ENCODE measurements around the gene MSI2. TPM values are rescaled to one million over a fixed set of nuclear protein-coding genes. Genes with fewer than 3 reads are reported as not detected.

MSI2 gene
- total RNA-seq, 6 experiments from 2014 or later = 12.0 to 22.6 (median 19.4) TPM

GRCh38 chr17:57645950-57646665 is 389.8 kb downstream of the MSI2 start:
- Histone ChIP-seq H3K27ac (no peak overlapping the region), H3K4me1 (no peaks in the 10 kb centered on the region), H3K4me3 (no peak overlapping the region), H3K9me3 (no peaks in the 10 kb centered on the region), H3K27me3 (no peaks in the 10 kb centered on the region), H3K36me3 (no peaks in the 10 kb centered on the region)
- 90% methylated on average over 3 of the region's 6 CpGs for WGBS (ENCODE audit: insufficient coverage, low coverage, low lambda C conversion rate, missing lambda C conversion rate)
- ATAC-seq = no peak
- no peak for DNase-seq
- intact Hi-C loops (cut with DNase I) = no loop called here
- TF ChIP-seq CTCF (IDR thresholded peaks at IDR 0.05) = no peak
- TF ChIP-seq POLR2A (IDR thresholded peaks at IDR 0.05) = no peak

- Histone ChIP-seq H3K9me3 (no peaks in the 10 kb centered on the region), H3K27ac (no peak overlapping the region), H3K27me3 (no peaks in the 10 kb centered on the region), H3K4me3 (no peak overlapping the region), H3K4me1 (no peaks in the 10 kb centered on the region), H3K36me3 (no peaks in the 10 kb centered on the region)
- TF ChIP-seq POLR2A (IDR thresholded peaks at IDR 0.05) = no peak
- TF ChIP-seq CTCF (IDR thresholded peaks at IDR 0.05) = no peak
- no peak for ATAC-seq
- no CpG with 5 or more reads among the region's 5 CpGs for whole genome bisulfite sequencing (ENCODE audit: insufficient coverage, low coverage, low lambda C conversion rate, missing lambda C conversion rate)
- intact Hi-C loops (cut with DNase I) = no loop called here
- no peak for DNase-seq
Observed at GRCh38 chr17:57648720-57649119, 392.4 kb downstream of the MSI2 start.

- WGBS (ENCODE audit: insufficient coverage, low coverage, low lambda C conversion rate, missing lambda C conversion rate) = 97% methylated on average over 3 of the region's 3 CpGs
Observed at GRCh38 chr17:57649191-57649590, 392.9 kb downstream of the MSI2 start.

GRCh38 chr17:57649731-57650484 is 393.6 kb downstream of the MSI2 start:
- WGBS (ENCODE audit: insufficient coverage, low coverage, low lambda C conversion rate, missing lambda C conversion rate) = 89% methylated on average over 5 of the region's 8 CpGs
- no peaks in the 10 kb centered on the region for H3K4me1 ChIP-seq
- DNase-seq = no peak
- H3K9me3 ChIP-seq = no peaks in the 10 kb centered on the region
- no peak overlapping the region for H3K27ac ChIP-seq
- no peak for ATAC-seq
- H3K4me3 ChIP-seq = no peak overlapping the region
- no peaks in the 10 kb centered on the region for H3K27me3 ChIP-seq
- TF ChIP-seq CTCF (IDR thresholded peaks at IDR 0.05) (no peak), POLR2A (IDR thresholded peaks at IDR 0.05) (no peak)
- intact Hi-C loops (cut with DNase I) = no loop called here
- no peaks in the 10 kb centered on the region for H3K36me3 ChIP-seq

More at GRCh38 chr17:57649191-57649590, 392.9 kb downstream of the MSI2 start:
- TF ChIP-seq POLR2A (IDR thresholded peaks at IDR 0.05) = no peak
- TF ChIP-seq CTCF (IDR thresholded peaks at IDR 0.05) = no peak
- H3K27me3 ChIP-seq = no peaks in the 10 kb centered on the region
- H3K4me1 ChIP-seq = no peaks in the 10 kb centered on the region
- no peak overlapping the region for H3K27ac ChIP-seq
- no peak for DNase-seq
- intact Hi-C loops (cut with DNase I) = no loop called here
- no peaks in the 10 kb centered on the region for H3K9me3 ChIP-seq
- ATAC-seq = no peak
- H3K36me3 ChIP-seq = no peaks in the 10 kb centered on the region
- no peak overlapping the region for H3K4me3 ChIP-seq

Data from right lobe of liver (tissue), 6 donors.